Motor neuron (in vitro differentiated cells): Measurements from ENCODE around the gene CCT6A. TPM values are rescaled to one million over a fixed set of nuclear protein-coding genes. Genes with fewer than 3 reads are reported as not detected.
"Not testable (repeated sequence)": the region's sequence is repeated elsewhere in the genome, so short reads cannot be mapped to it uniquely, and the experiment has no call there.

ENCODE experiments used
- ATAC-seq, 8 experiments: fragments of 200-7000 bp; cut with Tn5 transposase; replicated peaks in 6 of 8; 2 replicates each; pipeline ENCODE4 v1.8.0; 2021; ENCODE audit warnings: mild to moderate bottlenecking in 8 of 8, moderate library complexity in 8 of 8
- H3K27ac ChIP-seq, 2 donors: fragments of 250-450 bp; sonication (Bioruptor Pico); 2 replicates each; pipeline ENCODE4 v1.9.0; 2021; ENCODE audit warnings: antibody characterized with exemption in 2 of 2, mild to moderate bottlenecking in 2 of 2, moderate library complexity in 1 of 2
- H3K4me1 ChIP-seq, 2 donors: fragments of 250-450 bp; sonication (Bioruptor Pico); replicated peaks in 1 of 2; 2 replicates each; pipeline ENCODE4 v1.6.1; 2021; ENCODE audit warnings: antibody characterized with exemption in 2 of 2, mild to moderate bottlenecking in 2 of 2, moderate library complexity in 1 of 2
- H3K4me3 ChIP-seq, 5 donors: fragments of 250-450 bp; sonication (Bioruptor Pico); 2 replicates each; pipeline ENCODE4 v1.9.0; 2021; ENCODE audit warnings: antibody characterized with exemption in 5 of 5, mild to moderate bottlenecking in 5 of 5, moderate library complexity in 4 of 5
- WGBS, 10 experiments: fragments of 450-650 bp; shearing (Covaris generic); methylation state at CpG; one replicate each; pipeline ENCODE4 v1.0.0; 2022; 5-methylcytosine and 5-hydroxymethylcytosine counted together
- in situ Hi-C, 9 experiments: fragments of 400-800 bp; cut with MboI; loops; one replicate each; pipeline ENCODE4 v1.15.0; 2021; ENCODE audit warnings: low sequenced_read_pairs in 9 of 9, low pct_unique_long_range_greater_than_20kb in 2 of 9; ENCODE audit not compliant: unreplicated experiment in 9 of 9
- total RNA-seq, 8 experiments: library from RNA; unstranded; fragments of 300-600 nt; gene quantifications; 2 replicates each; pipeline versions ENCODE4 v1.2.3 to v1.2.4, GENCODE V29; 2022

CCT6A gene
- total RNA-seq: 100 to 1,000 TPM; 126 to 307 (median 191) TPM

- ATAC-seq: peak; percentile 87 to 97 (median 94)
- Histone ChIP-seq H3K27ac (peak within 1 kb of the TSS; percentile 93 to 98), H3K4me3 (peak within 1 kb of the TSS; percentile 63 to 99 (median 88)), H3K4me1 (peaks cover 19% of the 10 kb centered on the region in 2 donors)
- WGBS, 10 experiments: 0 to 4% (median 0%) methylated on average over 4 to 15 of the region's 97 CpGs; no CpG with 5 or more reads in 5 of the 10 experiments
- in situ Hi-C loops: loop anchor here in 1 of 9 experiments (25.0 kb wide), 1 partner anchor 414 kb away; no protein-coding TSS in a partner anchor
These were observed at the start of gene CCT6A, which contains the start of gene PSPH for GRCh38 chr7:56051339-56052191. TSS of gene CCT6A (plus strand) at chr7:56051765. CDS start at chr7:56051849, 84 bp downstream. TSS of gene PSPH (minus strand) at chr7:56051444. CDS start at chr7:56021212, 30,232 bp downstream.

DNA sequence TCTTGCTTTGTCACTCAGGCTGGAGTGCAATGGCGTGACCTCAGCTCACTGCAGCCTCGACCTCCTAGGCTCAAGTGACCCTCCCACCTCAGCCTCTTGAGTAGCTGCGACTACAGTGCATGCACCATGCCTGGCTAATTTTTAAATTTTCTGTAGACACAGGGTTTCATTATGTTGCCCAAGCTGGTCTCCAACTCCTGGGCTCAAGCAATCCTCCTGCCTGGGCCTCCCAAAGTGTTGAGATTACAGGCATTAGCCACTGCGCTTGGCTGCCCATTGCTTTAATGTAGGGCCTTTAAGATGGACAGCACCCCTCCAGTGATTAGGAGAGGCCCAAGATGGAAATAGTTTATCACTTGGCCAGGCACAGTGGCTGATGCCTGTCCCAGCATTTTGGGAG lies 47.8 kb upstream of the CCT6A start:
- 52 to 100% (median 70%) methylated on average over 1 to 3 of the region's 4 CpGs; no CpG with 5 or more reads in 6 of the 10 experiments for WGBS, 10 experiments
- Histone ChIP-seq H3K27ac (no peak overlapping the region), H3K4me1 (peaks cover 0 to 4% of the 10 kb centered on the region in 2 donors), H3K4me3 (no peak overlapping the region)
- no peak for ATAC-seq
- in situ Hi-C loops: no loop called here

DNA sequence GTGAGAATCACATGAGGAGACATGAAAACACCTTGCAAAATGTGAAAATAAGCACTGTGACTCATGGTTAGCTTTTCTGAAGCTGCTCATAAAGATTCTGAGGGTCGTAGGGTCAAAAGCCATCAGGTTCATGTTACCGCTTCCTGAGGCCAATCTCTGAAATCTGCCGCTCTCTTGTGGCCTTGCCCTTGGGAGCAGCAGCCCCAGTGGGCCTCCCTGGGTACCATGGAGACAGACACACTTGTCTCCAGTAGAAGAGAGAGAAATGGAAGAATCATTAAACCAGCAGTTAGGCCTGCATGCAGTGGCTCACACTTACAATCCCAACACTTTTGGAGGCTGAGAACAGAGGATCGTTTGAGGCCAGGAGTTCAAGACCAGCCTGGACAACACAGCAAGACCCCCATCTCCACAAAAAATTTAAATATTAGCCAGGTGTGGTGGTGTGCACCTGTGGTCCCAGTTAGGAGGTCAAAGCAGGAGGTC lies 44.4 kb upstream of the CCT6A start:
- H3K4me1 ChIP-seq: peaks cover 0 to 4% of the 10 kb centered on the region in 2 donors
- 0 to 93% (median 70%) methylated on average over 1 to 3 of the region's 4 CpGs; no CpG with 5 or more reads in 4 of the 10 experiments for WGBS, 10 experiments
- no peak overlapping the region for H3K4me3 ChIP-seq
- in situ Hi-C loops: no loop called here
- ATAC-seq: peak in 5 of 8 experiments; percentile 35 to 54 (median 49)
- H3K27ac ChIP-seq: no peak overlapping the region

GRCh38 chr7:56007891-56008290 lies 43.7 kb upstream of the CCT6A start:
- in situ Hi-C loops: no loop called here
- WGBS, 10 experiments: 60 to 100% (median 90%) methylated on average over 1 to 9 of the region's 9 CpGs; no CpG with 5 or more reads in 1 of the 10 experiments
- peak in 1 of 8 experiments; percentile 15 for ATAC-seq
- no peak overlapping the region for H3K27ac ChIP-seq
- no peak overlapping the region for H3K4me3 ChIP-seq
- peaks cover 0 to 4% of the 10 kb centered on the region in 2 donors for H3K4me1 ChIP-seq

DNA sequence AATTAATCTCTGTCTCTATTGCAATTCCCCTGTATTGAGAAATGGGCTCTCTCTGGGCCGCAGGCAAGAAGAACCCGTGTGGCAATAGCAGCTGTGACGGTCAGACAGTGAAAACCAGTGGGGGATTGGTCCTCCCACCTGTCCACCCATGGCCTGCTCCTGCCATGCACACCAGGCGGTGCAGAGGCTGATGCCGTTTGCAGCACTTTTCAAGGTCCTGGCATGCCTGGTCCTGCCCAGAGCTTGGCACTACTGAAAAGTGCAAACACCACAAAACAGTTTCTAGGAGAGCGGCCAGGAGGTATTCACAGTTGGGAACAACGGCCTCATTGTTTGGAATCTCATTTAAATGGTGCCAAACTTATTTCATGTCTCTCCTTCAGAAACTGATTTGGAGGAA lies 41.9 kb upstream of the CCT6A start:
- H3K27ac ChIP-seq: no peak overlapping the region
- no peak overlapping the region for H3K4me3 ChIP-seq
- ATAC-seq: peak in 3 of 8 experiments; percentile 58 to 95 (median 71)
- 58 to 100% (median 88%) methylated on average over 1 to 6 of the region's 7 CpGs; no CpG with 5 or more reads in 4 of the 10 experiments for WGBS, 10 experiments
- H3K4me1 ChIP-seq: peaks cover 0 to 4% of the 10 kb centered on the region in 2 donors
- in situ Hi-C loops: no loop called here

- ATAC-seq: peak in 1 of 8 experiments; percentile 72
- H3K4me3 ChIP-seq, H3K27ac ChIP-seq, in situ Hi-C loops, H3K4me1 ChIP-seq: not testable (repeated sequence)
- WGBS, 10 experiments: 67 to 100% (median 100%) methylated on average over 1 to 3 of the region's 3 CpGs; no CpG with 5 or more reads in 4 of the 10 experiments
These were observed 34.5 kb upstream of the CCT6A start for GRCh38 chr7:56017015-56017414.

- WGBS, 10 experiments: 67 to 100% (median 93%) methylated on average over 1 to 9 of the region's 9 CpGs; no CpG with 5 or more reads in 3 of the 10 experiments
- in situ Hi-C loops: no loop called here
- no peak overlapping the region for H3K27ac ChIP-seq
- ATAC-seq: no peak
- no peak overlapping the region for H3K4me3 ChIP-seq
- no peaks in the 10 kb centered on the region for H3K4me1 ChIP-seq
These were observed 32.1 kb upstream of the CCT6A start for GRCh38 chr7:56019501-56019900.

- Histone ChIP-seq H3K27ac (no peak overlapping the region), H3K4me3 (no peak overlapping the region), H3K4me1 (no peaks in the 10 kb centered on the region)
- in situ Hi-C loops: no loop called here
- no peak for ATAC-seq
These were observed 28.1 kb upstream of the CCT6A start for GRCh38 chr7:56023500-56023899.

GRCh38 chr7:56026538-56026937 lies 25.0 kb upstream of the CCT6A start:
- in situ Hi-C loops: no loop called here
- Histone ChIP-seq H3K4me3 (no peak overlapping the region), H3K4me1 (no peaks in the 10 kb centered on the region), H3K27ac (no peak overlapping the region)
- ATAC-seq: no peak
- 80 to 88% (median 82%) methylated on average over 2 of the region's 2 CpGs; no CpG with 5 or more reads in 6 of the 10 experiments for WGBS, 10 experiments

DNA sequence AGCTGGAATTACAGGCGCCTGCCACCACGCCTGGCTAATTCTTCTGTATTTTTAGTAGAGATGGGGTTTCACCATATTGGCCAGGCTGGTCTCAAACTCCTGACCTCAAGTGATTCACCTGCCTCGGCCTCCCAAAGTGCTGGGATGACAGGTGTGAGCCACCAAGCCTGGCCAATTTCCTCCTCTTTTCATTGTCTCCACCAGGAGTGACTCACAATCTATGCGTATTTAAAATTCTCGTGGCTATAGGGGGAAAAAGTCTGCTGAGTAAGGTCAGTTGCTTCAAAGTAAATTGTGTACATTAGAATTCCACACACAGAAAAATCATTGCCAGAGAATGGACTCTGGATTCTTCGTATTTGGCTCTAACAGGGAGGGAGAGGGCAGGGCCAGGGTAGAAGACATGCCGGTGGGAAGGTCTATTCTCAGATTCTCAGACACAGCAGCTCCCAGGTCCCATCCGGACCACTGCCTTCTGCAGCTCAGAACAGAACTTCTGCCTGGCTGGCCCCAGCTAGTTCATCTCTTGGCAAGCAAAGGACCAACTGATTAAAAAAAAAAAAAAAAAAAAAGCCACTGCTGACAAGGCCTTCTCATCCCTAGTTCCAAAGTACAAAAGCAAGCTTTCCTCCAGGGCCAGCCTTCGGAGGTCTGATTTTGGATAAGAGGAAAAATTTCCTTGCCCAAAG lies 22.5 kb upstream of the CCT6A start:
- Histone ChIP-seq H3K27ac (no peak overlapping the region), H3K4me3 (no peak overlapping the region), H3K4me1 (peaks cover 0 to 6% of the 10 kb centered on the region in 2 donors)
- in situ Hi-C loops: no loop called here
- ATAC-seq: no peak
- WGBS, 10 experiments: 61 to 100% (median 93%) methylated on average over 2 to 6 of the region's 9 CpGs; no CpG with 5 or more reads in 2 of the 10 experiments

- Histone ChIP-seq H3K27ac (no peak overlapping the region), H3K4me1 (peaks cover 0 to 6% of the 10 kb centered on the region in 2 donors), H3K4me3 (no peak overlapping the region)
- in situ Hi-C loops: no loop called here
- WGBS, 10 experiments: 73 to 100% (median 99%) methylated on average over 1 to 7 of the region's 8 CpGs; no CpG with 5 or more reads in 2 of the 10 experiments
- no peak for ATAC-seq
These were observed 21.2 kb upstream of the CCT6A start for GRCh38 chr7:56030340-56030739.

DNA sequence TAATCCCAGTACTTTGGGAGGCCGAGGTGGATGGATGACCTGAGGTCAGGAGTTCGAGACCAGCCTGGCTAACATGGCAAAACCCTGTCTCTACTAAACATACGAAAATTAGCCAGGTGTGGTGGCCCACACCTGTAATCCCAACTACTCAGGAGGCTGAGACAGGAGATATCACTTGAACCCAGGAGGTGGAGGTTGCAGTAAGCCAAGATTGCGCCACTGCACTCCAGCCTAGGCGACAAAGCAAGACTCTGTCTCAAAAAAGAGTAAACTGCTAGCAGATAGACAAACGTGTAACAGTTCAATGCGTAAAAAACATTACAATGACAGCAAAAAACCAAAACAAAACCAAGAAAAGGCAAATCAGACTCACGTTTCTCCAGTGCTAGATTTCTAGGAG lies 20.0 kb upstream of the CCT6A start:
- in situ Hi-C loops, H3K4me3 ChIP-seq, H3K4me1 ChIP-seq, H3K27ac ChIP-seq, ATAC-seq: not testable (repeated sequence)
- 50 to 100% (median 79%) methylated on average over 1 to 8 of the region's 8 CpGs for WGBS, 10 experiments

DNA sequence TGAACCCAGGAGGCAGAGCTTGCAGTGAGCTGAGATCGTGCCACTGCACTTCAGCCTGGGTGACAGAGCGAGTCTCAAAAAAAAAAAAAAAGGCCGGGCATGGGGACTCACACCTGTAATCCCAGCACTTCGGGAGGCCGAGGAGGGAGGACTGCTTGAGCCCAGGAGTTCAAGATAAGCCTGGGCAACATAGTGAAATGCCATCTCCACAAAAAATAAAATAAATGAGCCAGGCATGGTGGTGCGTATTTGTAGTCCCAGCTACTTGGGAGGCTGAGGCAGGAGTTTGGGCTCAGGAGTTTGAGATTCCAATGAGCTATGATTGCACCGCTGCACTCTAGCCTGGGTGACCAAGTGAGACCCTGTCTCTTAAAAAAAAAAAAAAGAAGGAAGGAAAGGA lies 19.0 kb upstream of the CCT6A start:
- ATAC-seq, H3K27ac ChIP-seq, in situ Hi-C loops, H3K4me1 ChIP-seq: not testable (repeated sequence)
- WGBS, 10 experiments: 79 to 100% (median 100%) methylated on average over 1 to 6 of the region's 7 CpGs; no CpG with 5 or more reads in 2 of the 10 experiments
- peak overlapping the region in 1 of 5 donors; percentile 55 for H3K4me3 ChIP-seq
